Spleen (tissue), 7 donors: ENCODE data around the gene GRIK2.

Source experiments
- CTCF ChIP-seq, 11 experiments: fragments of 200-600 bp in 7 of 11; fragments of 450-650 bp in 4 of 11; sonication (generic) in 4 of 11; IDR thresholded peaks in 8 of 11; conservative IDR thresholded peaks in 3 of 11; 1 replicate in 7 of 11; 2 replicates in 4 of 11; pipeline versions ENCODE4 v1.4.0 to v1.8.0; 2016 to 2021; ENCODE audit warnings: antibody characterized with exemption in 11 of 11, inconsistent platforms in 4 of 11, mild to moderate bottlenecking in 1 of 11
- POLR2A ChIP-seq, 3 donors: fragments of 450-650 bp; IDR thresholded peaks; one replicate each; pipeline ENCODE4 v1.5.1; 2017; ENCODE audit warnings: antibody characterized with exemption in 3 of 3, mild to moderate bottlenecking in 1 of 3
- donor health status: DM: no; HTN: no; CAD: no; lungs with moderate emphysema.
- donor health status: DM: no; HTN: no; CAD: no.
- donor health status: DM: no; HTN: no; CAD: no.

GRCh38 chr6:101961357-101961756 lies 567.8 kb downstream of the GRIK2 start:
- no peak for TF ChIP-seq CTCF (IDR thresholded peaks at IDR 0.05 in 8 of 11, conservative IDR thresholded peaks at IDR 0.05 in 3 of 11)
- no peak for TF ChIP-seq POLR2A (IDR thresholded peaks at IDR 0.05)
